Astrocyte (in vitro differentiated cells and primary cell): ENCODE data around the gene MT1G.

Experiments used
- CTCF ChIP-seq: IDR thresholded peaks from 2 replicates; pipeline ENCODE4 v1.5.1; 2011; ENCODE audit warnings: low read depth, mild to moderate bottlenecking, inconsistent platforms, low read length, moderate library complexity; ENCODE audit not compliant: insufficient read depth
- EZH2 ChIP-seq: IDR thresholded peaks from 2 replicates; pipeline ENCODE4 v1.6.1; 2012; ENCODE audit warnings: mild to moderate bottlenecking, low read length, inconsistent platforms; ENCODE audit not compliant: insufficient read depth

DNA sequence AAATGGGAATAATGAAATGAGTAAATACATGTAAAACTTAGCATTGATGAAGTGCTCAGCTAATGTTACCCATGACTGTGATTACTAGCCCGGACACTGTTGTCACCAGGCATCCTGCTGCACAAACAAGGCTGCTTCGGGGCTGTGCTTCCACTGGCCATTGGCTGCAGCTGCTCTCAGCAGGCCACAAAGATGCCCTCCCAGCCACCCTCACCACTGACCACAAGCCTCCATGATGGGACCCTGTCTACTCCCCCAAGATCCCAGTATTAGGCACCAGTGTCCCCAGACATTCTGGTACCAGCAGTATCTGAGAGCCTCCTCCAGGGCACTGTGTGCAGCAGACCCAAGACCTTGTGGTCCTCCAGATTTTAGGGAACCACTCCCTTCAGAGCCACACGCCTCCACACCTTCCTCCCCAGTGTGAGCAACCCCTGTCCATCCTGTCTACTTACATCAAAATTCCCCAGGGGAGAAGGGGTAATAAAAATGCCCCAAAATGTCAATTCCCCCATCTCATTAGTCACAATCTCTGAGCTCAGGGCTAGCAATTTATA, 42.4 kb upstream of the MT1G start:
- TF ChIP-seq CTCF (no peak), EZH2 (no peak)
